Activated CD4-positive, alpha-beta T cell treated with anti-CD3 and anti-CD28 coated beads for 48 hours (primary cell): ENCODE measurements around the gene STMP1.

Experiments
- DNase-seq: peaks from one replicate; pipeline ENCODE4 v3.0.0-alpha.2; 2020

STMP1 gene

DNA sequence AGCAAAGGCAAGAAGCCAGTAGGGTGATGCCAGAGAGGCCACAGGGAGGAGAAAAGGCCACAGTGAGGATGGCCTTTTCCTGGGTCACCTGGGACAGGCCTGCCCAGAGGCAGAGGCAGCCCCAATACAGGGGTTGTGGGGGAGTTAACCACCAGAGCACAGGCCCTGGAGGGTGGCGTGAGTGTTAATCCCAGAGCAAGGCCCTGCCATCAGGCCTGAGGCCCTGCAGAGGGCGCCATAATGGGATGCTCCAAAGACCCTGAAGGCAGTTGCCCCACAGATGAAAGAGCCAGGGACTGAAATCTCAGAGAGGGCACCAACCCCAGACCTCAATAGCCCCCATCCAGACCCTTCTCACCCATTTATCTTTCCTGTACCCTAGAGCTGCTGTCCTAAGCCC lies 41.8 kb downstream of the STMP1 start:
- DNase-seq: peak; percentile 22

DNA sequence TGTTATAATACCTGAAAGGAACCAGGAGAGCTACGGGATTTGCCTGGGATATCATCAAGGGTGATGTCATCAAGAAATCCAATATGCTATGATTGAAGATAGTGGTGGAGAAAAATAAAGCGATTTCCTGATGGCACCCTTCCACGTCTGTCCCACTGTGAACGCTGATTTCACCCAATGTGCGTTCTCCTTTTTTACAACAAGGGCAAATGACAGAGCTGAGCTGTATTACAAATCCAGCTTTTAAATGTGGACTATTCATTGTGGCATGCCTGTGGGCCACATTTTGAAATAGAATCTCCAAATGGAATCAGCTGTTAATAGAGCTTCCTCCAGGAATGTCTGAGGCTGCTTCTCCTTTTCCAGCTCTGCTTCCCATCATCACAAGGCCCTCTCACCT lies 42.4 kb downstream of the STMP1 start:
- DNase-seq: no peak

GRCh38 chr7:135706038-135706742 lies 43.9 kb downstream of the STMP1 start:
- DNase-seq: no peak

- no peak for DNase-seq
Observed at GRCh38 chr7:135706858-135707569, 44.7 kb downstream of the STMP1 start.

DNA sequence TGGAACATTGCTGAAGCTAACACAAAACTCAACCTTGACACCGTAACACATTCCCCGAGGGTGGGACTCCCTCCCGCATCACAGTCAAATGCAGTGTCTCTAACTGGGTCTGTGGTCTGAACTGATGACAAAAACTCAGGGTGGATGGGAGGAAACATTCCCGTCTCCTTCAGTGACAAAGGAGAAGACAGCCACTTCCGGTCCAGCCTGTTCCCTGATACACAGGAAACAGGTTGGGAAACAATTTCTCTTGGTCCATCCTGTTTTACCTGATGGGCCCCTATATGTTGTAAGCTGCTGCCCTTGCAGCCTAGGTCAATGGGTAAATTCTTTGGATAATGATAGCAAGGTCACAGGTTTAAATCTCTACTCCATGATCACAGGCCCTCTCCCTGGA lies 45.3 kb downstream of the STMP1 start:
- DNase-seq: no peak

DNA sequence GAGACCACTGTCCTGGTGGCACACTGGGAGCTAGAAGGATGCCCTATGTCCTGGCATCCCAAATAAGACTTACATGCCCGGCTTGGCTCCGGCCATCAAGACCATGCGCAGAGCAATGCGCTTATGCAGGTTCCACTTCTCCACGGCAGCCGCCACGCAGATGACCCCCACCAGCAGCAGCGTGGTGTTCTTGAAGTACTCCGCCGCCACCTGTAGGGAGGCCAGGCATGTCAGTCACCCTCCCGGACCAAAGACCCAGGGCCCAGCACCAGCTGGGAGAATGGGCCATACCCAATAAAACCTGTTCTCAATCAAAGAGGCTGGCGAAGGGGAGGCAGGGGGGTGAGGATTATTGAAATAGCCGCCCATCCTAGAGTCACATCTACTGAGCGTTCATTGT lies 45.7 kb downstream of the STMP1 start:
- DNase-seq: no peak

- DNase-seq: no peak
Observed at GRCh38 chr7:135709508-135709907, 47.2 kb downstream of the STMP1 start.

GRCh38 chr7:135710417-135711138 lies 48.3 kb downstream of the STMP1 start:
- DNase-seq: peak; percentile 32

- no peak for DNase-seq
Observed at GRCh38 chr7:135711139-135711469, 48.8 kb downstream of the STMP1 start.

DNA sequence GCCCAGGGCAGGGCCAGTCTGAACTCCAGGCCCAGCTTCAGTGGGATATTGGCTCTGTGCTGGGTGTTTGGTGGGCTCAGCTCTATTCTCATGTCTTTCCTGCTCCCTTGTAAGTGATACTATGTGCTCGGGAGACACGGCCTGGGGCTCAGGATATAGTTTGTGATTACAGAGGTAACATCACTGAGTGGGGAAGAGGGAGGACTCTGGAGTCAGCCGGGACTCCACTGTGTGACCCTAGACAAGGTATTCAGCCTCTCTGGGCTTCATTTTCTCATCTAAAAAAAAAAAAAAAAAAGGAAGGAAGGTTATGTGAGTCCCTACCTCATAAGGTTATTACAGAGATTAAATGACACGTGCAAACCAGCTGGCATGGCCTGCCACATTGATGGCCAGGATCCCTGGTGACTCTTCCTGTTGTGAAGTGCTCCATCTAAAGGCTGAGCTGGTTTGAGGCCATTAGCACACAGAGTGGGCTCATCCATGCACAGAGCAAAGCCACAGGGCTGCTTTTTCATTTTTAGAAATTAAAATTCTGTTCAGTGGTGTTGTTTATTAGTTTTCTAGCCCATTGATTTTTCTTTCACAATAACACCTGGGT lies 50.0 kb downstream of the STMP1 start:
- DNase-seq: no peak

DNA sequence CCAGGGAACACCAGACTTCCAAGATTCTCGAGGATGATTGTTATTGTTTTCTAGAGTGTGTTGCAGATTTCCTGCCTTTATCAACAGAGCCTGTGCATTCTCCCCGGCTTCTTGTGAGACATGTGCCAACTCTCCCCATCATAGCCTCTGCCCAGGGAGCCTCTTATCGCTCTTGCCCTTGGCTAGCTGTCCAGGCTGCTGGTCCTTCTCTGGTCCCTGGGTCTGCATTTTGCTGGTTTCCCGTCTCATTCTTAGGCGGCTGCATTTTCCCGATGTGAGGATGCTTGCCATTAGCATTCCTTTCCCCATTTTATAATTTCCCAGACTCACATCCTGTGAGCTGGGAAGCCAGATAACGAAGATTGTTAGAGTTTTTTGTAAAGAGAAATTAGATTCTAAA lies 50.5 kb downstream of the STMP1 start:
- DNase-seq: no peak

- no peak for DNase-seq
Observed at GRCh38 chr7:135713836-135714470, 51.6 kb downstream of the STMP1 start.

- no peak for DNase-seq
Observed at GRCh38 chr7:135714534-135715009, 52.3 kb downstream of the STMP1 start.

DNA sequence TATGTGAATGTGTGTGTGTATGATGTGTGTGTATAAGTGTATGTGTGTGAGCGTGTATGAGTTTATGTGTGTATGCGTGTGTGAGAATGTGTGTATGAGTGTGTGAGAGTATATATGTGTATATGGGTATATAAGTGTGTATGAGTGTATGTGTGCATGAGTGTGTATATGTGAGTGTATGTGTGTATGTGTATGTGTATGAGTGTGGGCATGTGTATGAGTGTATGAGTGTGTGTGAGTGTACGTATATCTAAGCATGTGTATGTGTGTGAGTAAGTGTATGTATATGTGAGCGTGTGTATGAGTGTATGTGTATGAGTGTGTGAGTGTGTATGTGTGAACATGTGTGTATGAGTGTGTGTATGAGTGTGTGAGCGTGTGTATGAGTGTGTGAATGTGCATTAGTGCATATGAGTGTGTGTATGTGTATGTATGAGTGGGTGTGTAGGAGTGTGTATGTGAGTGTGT lies 52.8 kb downstream of the STMP1 start:
- DNase-seq: no peak

GRCh38 chr7:135715673-135716072 lies 53.4 kb downstream of the STMP1 start:
- no peak for DNase-seq

DNA sequence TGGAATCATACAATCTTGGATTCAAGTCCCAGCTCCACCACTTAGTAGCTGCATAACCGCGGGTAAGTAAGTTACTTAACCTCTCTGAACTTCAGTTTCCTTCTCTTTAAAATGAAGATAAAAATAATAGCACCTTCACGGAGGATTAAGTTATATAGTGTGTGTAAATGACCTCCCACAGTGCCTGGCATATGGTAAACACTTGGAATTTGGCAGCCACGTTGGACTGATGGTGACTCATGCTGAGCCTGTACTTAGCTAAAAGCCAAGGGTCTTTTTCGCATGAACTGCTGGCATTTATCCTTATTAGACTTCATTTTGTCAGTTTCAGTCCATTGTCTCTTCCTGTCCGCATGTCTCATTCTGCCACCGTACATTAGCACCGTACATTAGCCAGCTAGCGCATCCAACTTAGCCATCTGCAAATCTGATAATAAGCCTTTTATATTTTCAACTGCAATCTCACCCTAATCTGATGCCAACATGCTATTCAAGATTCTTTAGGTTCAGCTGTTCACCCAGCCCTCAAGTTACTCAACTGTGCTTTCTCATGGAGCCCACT lies 54.4 kb downstream of the STMP1 start:
- DNase-seq: no peak

- no peak for DNase-seq
Observed at GRCh38 chr7:135717693-135718092, 55.4 kb downstream of the STMP1 start.

DNA sequence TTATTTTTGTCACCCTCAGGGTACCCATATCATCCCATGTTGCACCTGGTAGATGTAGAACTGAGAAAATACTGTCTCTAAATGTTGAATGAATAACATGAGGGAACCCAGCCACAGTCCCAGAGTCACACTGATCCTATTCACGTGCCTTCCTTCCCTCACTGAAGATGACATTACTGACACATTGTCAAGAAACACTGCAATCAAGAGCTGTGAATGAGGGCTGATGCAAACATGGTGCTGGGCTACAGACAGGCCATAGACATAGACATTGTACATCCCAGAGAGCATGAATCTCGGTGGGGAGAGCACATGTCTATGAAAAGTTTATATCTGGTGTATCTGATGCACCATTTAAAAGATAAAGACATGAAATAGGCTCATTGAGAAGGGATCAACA lies 55.9 kb downstream of the STMP1 start:
- no peak for DNase-seq

DNA sequence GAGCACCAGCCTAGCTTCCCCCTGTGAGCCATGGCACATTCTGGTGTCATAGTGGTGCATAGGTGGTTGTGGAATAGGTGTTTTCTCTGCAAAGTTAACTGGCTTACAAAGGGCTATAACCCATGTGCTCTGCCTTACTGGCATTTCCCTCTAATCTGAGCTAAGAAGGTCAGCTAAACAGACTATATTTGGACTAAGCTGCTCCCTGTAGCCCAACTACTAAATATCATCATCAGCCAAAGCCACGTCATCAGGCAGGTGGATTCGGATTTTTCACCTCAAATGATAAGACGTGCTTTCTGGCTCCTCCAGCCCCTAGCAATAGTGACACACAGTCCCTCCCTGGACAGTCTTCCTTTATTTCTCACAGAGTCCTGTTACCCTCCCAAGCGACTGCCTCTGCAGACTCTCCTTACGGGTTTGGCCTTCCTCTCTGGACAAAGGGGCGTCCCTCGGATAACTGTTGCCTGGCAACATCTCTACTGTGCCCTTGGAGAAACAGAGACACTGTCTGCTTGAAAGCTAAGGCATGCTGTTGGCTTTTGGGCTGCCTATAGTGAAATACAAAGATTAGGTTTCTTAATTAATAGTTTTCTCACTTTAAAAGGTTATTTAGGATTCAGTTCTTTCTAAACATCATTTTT lies 56.6 kb downstream of the STMP1 start:
- DNase-seq: no peak

DNA sequence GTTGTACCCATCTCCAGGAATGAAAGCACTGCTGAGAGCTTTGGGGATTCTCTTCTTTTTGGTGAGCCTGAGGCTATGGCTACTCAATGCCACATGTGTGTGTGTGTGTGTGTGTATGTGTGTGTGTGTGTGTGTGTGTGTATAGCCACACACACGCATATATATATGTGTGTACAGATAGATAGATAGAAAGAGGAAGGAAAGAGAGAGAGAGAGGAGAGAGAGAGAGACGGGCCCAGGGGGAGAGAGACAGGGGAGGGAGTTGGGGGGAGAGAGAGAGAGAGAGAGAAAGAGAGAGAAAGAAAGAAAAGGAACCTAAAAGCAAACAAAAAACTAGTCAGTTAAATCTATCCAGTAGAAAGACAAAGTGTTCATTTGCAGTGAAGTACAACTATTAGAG lies 57.4 kb downstream of the STMP1 start:
- DNase-seq: no peak

GRCh38 chr7:135721198-135721820 lies 59.0 kb downstream of the STMP1 start:
- DNase-seq: no peak

GRCh38 chr7:135723411-135723810 lies 61.1 kb downstream of the STMP1 start:
- no peak for DNase-seq
